Left renal cortex interstitium (tissue), 4 donors: ENCODE measurements around the gene NRG3. TPM values are rescaled to one million over a fixed set of nuclear protein-coding genes. Genes with fewer than 3 reads are reported as not detected.
A peak's percentile ranks its signal among the peaks of the same experiment; 100 is the strongest.
"Not testable (repeated sequence)": the region's sequence is repeated elsewhere in the genome, so short reads cannot be mapped to it uniquely, and the experiment has no call there.

Experiments used
- DNase-seq, 4 donors: peaks; one replicate each; pipeline ENCODE4 v3.0.0-alpha.2; 2013; ENCODE audit warnings: low read depth in 4 of 4, low spot score in 2 of 4, missing footprints in 1 of 4
- polyA plus RNA-seq, 4 donors: library from polyadenylated mRNA; unstranded; fragments of 120-200 nt; gene quantifications; one replicate each; pipeline ENCODE4 v1.2.1, GENCODE V29; 2013; ENCODE audit not compliant: insufficient read length in 4 of 4

NRG3 gene
- polyA plus RNA-seq, 4 donors = 11.5 to 14.4 (median 12.1) TPM

DNA sequence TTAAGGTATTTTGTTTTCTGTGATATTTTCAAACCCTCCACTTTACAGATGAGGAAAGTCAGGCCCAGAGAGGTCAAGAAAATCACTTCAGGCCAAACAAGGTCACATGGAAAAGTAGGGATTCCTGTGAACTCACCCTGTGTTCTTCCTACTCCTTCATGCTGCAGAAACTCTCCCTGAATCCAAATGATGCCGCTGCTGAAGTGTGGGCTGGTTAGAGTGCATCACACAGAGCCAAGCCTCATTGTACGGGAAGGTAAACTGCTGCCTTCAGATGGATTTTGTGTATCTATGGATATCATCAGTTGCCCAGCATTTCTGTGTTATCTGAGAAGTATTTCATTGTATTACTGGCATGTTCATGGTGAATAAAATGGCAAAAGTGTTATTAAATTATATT, 75.4 kb downstream of the NRG3 start:
- DNase-seq = no peak

DNA sequence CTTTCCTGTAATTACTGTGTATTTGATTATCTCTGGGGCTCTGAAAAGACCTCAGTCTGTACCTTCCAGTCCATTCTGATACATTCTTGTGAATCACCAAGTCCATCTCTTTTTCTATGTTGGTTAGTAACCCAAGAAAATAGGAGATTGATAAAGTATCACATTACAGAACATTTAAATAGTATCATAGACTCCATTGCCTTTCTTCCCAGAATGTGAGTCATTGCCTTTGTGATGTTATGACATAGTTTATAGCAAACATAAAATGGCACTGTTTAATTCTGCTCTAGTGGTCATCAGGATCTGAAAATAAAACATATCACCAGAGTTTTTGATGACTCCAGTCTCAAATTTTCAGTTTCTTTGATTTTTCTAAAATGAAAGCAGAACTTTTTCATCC, 78.4 kb downstream of the NRG3 start:
- DNase-seq = no peak

DNA sequence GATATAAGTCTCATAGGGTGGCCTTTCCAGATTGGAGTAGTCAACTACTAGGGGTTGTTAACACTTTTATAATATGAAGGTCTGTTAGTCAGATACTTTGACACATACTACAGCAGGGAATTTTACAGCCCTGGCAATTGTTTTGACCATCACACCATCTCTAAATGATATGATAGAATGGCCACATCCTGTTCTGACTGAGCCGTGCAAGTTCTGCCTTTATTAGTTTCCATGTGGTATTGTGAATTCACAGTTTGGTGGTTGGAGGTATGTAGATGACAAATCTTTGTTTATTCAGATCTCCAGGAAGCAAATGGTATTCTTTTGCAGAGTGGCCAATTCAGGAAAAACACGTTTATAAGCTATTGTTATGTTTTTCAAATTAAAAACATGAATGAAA, 83.0 kb downstream of the NRG3 start:
- DNase-seq = no peak

DNA sequence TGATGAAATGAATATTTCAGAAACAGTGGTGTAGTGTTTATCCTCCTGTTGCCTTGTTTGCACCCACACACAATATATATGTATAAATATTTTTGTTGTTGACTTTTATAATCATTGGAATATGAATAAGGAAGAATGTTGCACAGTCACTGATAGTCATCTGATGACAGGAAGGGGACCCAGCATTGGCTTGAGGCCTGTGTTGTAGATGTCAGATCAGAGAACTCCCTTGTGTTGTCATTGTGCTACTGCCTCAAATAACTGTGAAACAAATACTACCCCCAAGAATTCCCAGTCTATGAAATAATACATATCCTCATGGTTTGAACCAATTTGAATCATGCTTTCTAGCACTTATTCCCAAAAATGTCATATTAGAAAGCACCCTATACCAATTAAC, 84.0 kb downstream of the NRG3 start:
- DNase-seq = no peak

DNA sequence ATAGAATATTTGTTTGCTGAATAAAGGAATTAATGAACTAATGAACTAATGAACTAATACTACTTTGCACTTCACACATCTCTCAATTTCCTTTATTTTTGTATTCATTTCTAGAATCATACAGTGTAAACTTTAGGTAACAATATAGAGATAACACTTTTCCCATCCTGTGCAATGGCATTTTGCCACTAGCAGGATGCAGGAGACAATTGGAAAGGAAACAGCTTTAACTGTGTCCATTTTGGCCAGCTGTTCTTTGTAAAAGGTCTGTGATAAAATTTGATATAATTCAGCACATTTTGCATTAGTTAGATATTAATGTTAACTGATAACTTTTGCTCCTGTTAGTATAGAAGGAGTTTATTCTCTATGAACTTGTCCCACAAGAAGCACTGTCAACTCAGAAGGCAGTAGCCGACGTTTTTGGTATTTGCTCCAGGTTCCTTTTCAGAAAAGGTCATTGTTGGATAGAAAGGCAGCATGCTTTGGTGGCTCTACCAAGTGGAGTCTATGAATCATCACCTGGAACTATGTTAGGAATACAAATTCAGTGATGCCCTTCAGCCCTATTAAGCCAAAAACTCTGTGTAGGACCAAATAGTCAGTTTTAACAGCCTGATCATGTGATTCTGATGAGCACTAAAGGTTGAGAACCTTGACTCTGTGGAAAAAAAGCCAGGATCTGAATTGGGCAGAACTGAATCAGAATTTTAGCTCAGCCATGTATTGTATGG, 86.6 kb downstream of the NRG3 start:
- DNase-seq = no peak

DNA sequence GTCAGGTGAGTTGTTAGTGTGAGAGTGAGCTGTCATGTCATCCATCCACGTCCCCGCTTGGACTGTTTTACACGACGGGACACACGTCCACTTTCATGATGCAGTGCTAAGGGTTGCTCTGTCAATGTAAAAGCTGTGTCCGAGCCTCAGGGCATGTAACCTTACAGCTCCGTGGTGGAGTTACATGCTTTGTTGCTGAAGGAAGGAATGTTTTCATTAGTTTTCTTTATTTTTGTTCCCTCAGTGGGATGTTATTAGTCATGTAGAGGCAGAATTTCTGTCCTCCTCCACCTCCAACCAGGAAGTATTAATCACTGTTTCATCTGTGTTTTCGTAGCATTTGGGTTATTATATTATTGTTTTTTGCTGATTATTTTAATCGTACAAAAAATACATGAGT, 88.6 kb downstream of the NRG3 start:
- no peak for DNase-seq

DNA sequence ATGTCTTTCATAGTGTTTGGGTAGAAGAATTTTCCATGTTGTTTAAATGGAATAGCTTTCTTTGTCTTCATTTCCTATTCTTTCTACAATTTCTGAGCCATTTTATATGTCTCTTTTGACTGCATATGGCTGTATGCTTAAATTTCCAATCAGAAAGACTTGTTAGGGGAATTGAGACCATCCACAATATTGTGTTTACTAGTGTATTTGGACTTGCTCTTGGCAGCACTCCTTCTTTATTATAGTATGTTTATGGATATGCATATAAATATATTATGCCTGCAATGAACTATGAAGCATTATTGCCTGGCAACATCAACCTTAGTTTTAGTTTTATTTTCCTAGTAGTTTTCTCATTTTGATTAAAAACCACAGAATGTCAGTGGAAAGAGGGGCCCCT, 92.7 kb downstream of the NRG3 start:
- DNase-seq = no peak

DNA sequence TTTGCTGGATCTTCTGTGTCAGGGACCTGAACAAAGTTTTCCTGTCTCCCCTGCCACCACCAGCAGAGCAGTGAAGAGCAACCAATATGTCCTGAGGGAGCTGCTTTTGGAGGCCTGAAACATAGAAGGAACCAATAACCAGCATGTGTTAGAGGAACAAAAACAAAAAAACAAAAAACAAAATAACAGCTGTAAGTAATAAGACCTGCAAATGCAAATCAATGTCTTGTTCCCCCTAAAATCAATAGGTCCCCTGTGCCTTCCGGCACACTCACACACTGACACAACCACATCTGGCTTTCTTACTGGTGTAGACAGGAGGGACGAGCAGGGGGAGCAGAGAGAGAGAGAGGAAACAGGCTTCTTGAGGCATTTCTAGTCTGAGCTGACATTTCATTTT, 94.1 kb downstream of the NRG3 start:
- DNase-seq = no peak

DNA sequence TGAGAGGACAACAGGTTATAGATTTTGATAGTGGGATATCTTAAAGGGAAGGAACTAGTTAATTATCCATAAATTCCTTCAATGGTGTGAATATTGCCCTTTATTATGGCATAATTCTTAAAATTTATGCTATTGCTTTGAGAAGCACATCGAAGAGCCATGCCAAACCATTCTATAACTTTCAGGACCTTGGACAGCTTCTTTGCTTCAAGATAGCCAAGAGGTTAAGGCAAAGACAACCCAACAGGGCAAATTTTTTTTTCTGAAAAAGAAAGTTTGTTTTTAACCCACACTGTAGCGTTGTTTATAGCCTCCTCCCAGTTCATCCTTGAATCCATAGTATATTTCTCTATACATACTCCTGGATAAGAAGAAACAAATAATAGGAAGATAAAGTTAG, 103.2 kb downstream of the NRG3 start:
- DNase-seq = peak; percentile 17 to 35 (median 24)

DNA sequence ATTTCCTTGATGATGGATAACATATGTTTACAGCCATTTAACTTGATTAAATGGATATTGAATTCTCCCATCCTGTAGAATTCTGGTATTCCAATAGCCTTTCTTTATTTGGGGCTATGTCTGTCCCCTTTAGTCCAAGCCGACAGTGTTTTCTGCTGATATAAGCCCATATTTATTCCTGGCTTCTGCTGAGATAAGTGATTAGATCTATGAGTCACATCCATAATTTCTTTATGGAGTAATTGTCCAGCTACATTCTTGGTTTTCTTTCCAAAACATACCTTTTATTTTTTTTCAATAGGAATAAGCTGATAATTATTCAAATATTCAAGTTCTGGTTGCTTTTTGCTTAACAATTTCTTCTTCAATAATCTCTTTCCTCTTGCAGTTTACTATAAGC, 106.7 kb downstream of the NRG3 start:
- DNase-seq = no peak

DNA sequence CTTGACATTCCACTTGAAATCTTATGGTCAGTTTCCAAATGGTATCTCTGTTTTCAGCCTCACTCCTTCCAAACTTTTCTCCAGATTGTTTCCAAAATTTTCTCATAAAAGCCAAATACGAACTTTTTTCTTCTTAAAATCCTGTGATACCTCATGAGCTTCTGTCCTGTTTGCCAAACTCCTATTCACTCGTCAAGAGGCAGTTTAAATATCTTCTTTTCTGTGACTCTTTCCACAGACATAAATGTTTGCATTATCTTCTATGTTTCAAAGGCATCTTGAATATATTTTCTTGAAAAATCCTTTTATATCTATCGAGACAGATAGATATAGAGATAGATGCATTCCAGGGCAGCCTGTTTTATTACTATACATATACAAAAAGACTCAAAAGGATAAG, 109.4 kb downstream of the NRG3 start:
- DNase-seq = no peak

DNA sequence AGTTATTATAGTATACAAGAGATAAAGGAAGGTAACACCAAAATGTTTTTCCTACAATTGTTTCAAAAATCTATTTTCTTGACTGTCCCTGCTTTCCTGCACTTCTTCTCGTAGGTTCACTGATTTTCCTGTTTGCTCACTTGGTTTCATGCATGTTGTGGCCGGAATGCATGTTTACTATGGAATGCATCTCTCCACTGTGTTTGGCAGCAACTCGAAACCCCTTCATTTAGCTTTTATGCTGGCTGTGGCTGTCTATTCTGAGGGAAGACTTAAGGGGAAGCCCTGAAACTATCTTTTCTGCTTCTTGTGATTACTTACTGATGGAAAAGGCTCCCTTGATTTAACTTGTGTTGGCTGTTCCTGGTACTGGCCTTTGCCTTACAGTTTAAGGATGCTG, 120.3 kb downstream of the NRG3 start:
- DNase-seq = no peak

DNA sequence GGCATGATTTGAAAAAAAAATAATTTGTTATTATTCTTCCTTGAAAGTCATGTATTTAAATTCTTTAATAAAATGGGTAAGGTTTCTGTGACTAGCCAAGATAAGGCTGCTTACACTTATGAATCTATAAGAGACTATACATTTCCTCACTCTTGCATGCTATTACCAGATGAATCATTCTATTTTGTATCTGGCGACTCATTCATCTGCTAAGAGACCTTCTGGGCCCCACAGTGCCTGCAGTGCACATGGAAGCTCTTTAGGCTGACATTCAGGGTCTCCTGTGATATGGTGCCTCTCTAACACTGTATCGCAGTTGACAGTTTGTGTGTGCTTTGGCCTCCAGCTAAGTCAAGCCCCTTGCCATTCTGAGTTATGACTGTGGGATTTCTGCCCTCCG, 121.9 kb downstream of the NRG3 start:
- no peak for DNase-seq

DNA sequence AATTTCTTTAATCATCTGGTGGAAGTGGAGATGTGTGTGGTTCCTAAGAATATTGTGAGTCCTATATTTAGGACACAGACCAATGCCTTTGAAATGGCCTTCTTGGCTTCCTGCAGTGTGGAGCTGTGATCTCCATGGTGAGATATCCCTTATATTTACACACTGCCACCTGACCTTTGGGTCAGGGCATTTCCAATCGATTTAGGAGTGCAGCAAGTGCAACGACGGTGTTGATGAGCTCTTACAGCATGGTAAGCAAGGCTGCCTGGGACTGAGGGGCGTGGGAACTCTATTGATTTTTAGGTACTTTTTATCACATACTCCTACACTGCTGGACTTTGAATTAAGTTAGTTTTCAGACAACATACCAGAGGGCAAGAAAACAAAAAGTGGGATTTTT, 146.0 kb downstream of the NRG3 start:
- no peak for DNase-seq

DNA sequence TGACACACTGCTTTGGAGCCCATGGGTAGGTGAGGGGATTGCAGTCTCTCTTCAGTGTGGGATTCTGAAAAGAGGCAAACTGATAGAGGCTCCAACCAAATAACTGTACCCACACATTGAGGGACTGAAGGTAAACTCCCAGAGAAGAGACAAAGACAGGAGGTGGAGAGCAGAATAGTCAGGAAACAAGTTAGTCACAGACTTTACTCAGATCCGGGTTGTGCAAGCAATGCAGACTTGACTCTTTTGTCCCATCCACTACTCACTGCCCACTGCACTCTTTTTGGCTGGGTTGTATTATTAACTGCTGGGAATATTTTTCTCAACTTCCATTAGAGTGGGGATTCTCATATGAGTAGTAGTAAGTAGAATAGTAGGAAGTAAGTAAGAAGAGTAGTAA, 152.7 kb downstream of the NRG3 start:
- no peak for DNase-seq

DNA sequence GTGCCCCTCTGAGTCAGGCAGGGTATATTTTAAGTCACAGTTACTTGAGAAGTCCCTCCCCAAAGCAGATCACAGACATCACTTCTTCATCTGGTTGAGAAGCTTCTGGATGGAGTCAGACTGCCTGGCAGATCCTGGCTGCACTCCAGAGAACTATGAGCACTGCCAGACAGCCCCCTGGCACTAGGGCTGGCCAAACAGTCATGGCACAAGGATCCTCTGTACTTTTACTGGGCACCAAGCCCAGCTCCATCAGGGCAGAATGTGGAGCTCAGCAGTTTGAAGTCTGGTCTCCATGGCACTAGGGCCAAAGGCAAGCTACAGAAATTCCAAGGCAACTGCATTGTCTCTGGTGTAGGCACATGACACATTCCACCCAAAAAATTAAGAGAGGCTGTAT, 162.1 kb downstream of the NRG3 start:
- no peak for DNase-seq

DNA sequence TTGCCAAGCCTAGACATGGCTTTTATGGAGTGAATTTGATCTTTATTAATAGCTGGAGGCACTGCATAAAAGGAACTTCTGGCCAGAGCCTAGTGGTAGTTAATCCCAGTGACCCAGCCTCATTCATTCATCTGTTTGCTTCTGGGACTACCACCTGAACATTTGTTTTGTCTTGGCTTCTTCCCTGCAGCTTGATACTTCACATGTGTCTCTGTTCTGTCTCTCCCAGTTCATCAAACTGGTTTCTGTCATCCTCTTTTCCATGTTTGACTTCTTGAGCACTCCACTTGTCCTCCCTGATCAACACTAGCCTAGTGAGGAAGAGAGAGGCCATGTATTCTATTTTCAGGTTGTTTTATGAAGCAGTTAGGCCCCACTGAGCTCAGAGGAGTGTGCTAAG, 163.6 kb downstream of the NRG3 start:
- no peak for DNase-seq

DNA sequence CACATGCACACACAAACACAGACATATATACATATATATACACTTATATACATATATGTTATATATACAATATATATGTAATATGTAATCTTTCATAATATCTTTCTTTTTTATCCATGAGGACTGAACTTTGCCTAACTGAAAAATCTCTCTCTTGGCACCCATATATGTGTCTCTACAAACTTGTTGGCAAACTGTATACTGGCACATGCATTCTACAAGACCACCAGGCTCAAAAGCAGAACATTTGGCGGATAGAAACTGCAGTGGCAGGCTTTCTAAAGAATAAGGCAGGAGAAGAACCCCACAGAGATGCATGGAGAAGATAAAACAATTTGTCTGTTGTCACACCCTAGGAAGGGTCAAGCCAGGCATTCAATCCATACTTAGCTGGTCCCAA, 165.3 kb downstream of the NRG3 start:
- no peak for DNase-seq

DNA sequence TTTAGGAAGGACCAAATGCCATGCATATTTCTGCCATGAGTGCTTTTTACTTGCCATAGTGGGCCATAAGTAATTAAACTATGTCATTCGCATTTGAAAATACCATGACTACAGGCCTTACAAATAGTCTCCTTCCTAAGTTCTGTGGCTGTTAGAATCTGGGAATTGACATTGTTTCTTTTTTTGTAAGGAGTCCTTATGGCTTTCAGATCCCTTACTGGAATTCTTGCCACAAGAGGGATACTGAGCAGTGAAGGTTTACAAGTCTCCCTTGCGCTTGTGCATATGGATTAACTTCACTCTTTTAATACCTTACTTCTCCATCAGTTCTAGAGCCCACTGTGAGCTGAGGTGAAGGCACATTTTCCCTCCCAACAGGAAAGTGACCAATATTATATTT, 166.0 kb downstream of the NRG3 start:
- DNase-seq = no peak

DNA sequence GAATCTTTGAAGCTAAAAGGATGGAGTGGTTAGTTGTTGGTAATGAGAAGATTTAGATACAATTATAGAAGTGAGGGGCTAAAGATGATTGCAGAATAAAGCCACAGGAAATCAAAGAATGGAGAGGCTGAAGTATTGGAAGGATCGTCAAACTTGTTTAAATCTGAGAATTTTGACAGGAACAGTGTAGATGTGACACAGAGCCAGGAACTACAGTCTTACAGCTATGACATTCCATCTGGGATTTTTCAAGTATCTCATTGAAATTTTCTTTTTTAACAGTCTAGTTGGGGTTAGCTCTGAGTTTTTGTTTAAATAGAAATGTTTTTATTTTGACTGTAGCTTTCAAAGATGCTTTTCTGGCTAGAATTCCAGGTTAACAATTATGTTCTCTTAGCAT, 181.4 kb downstream of the NRG3 start:
- DNase-seq = no peak

DNA sequence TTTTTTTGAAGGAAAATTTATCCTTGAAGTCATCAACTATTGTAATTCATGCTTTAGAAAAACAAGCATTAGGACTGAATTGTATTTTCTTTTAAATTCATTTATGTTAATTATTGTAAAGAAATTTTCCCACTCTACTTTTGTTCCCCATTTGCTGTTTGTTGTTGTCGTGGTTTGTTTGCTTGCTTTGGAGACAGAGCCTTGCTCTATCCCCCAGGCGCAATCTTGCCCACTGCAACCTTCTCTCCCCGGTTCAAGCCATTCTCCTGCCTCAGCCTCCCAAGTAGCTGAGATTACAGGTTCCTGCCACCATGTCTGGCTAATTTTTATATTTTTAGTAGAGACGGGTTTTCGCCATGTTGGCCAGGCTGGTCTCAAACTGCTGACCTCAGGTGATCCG, 192.2 kb downstream of the NRG3 start:
- not testable (repeated sequence) for DNase-seq

DNA sequence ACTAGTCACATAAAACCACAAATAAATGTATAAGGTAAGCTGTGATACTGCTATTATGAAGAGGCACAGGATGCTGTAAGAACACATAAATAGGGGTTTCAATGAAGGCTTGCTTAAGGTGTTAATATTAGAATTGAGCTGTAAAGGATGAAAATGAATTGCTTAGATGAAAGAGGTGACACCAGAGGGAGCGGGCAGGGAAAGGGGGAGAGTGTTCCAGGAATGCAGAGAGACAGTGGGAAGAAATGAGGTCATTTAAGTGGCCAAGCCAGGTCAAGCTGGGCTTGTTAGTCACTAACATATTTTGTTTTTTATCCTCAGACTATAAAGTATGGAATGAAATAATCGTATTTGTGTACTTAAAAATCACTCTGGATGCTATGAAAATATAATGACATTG, 193.5 kb downstream of the NRG3 start:
- no peak for DNase-seq

DNA sequence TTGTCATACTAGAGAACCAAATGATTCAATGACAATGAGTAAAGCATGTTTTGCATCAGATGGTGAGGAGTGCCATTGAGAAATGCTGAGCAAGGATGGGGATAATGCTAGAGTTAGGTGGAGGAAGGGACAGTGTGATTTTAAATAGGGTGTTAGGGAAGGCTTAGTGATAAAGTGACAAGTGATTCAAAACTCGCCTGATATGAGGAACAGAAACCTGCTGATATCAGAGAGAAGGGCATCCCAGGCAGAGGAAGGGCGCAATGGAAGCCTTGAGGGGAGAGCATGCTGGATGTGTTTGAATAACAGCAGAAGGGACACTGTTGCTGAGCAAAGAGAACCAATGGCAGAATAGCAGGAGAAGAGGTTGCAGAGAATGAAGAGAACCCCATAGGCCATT, 196.2 kb downstream of the NRG3 start:
- no peak for DNase-seq
